Measurements from ENCODE around the gene LRMDA.

DNA sequence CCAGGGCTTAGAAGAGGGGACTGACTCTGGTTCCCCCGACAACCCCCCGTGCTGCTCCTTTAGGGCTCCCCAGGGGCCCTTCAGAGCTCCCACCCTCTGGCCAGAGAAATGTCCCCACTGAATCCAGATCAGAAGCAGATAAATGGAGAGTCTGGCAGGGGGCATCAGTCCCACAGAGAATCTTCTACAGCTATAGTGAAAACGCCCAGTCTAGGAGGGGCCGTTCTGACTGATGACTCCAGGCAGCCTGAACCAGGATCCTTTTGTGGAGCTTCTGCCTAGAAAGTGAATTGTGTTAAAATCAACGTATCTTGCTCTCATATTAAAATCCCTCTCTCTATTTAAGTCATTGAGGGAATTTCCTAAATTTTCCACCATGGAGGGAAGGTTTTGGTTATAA, 471.4 kb downstream of the LRMDA start:
- TF ChIP-seq, protein P1, sequence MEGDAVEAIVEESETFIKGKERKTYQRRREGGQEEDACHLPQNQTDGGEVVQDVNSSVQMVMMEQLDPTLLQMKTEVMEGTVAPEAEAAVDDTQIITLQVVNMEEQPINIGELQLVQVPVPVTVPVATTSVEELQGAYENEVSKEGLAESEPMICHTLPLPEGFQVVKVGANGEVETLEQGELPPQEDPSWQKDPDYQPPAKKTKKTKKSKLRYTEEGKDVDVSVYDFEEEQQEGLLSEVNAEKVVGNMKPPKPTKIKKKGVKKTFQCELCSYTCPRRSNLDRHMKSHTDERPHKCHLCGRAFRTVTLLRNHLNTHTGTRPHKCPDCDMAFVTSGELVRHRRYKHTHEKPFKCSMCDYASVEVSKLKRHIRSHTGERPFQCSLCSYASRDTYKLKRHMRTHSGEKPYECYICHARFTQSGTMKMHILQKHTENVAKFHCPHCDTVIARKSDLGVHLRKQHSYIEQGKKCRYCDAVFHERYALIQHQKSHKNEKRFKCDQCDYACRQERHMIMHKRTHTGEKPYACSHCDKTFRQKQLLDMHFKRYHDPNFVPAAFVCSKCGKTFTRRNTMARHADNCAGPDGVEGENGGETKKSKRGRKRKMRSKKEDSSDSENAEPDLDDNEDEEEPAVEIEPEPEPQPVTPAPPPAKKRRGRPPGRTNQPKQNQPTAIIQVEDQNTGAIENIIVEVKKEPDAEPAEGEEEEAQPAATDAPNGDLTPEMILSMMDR (IDR thresholded peaks at IDR 0.05): no peak
- no peak for TF ChIP-seq POLR2A (IDR thresholded peaks at IDR 0.05)
